Right lobe of liver (tissue), 4 donors: ENCODE measurements around the gene DDRGK1.

Experiments
- CTCF ChIP-seq, 4 donors: fragments of 200-600 bp in 3 of 4; fragments of 450-650 bp in 1 of 4; IDR thresholded peaks; one replicate each; pipeline versions ENCODE4 v1.5.1 to v1.8.0; 2016 to 2022; ENCODE audit warnings: antibody characterized with exemption in 4 of 4, mild to moderate bottlenecking in 2 of 4
- POLR2A ChIP-seq: fragments of 450-650 bp; IDR thresholded peaks from one replicate; pipeline ENCODE4 v1.6.1; 2017; ENCODE audit warnings: antibody characterized with exemption, mild to moderate bottlenecking
- donor health status: DM: no; HTN: no; CAD: no.
- donor health status: DM: no; HTN: no; CAD: no.
- donor health status: DM: no; HTN: yes; CAD: no.

- TF ChIP-seq CTCF (IDR thresholded peaks at IDR 0.05) (no peak), POLR2A (no peak)
Observed at GRCh38 chr20:3233991-3234498, 29.6 kb upstream of the DDRGK1 start.
